Astrocyte (in vitro differentiated cells and primary cell): Measurements from ENCODE around the gene EXOC6B.

Source experiments
- CTCF ChIP-seq: IDR thresholded peaks from 2 replicates; pipeline ENCODE4 v1.5.1; 2011; ENCODE audit warnings: low read depth, mild to moderate bottlenecking, inconsistent platforms, low read length, moderate library complexity; ENCODE audit not compliant: insufficient read depth
- EZH2 ChIP-seq: IDR thresholded peaks from 2 replicates; pipeline ENCODE4 v1.6.1; 2012; ENCODE audit warnings: mild to moderate bottlenecking, low read length, inconsistent platforms; ENCODE audit not compliant: insufficient read depth

- TF ChIP-seq CTCF (no peak), EZH2 (no peak)
These were observed 663.3 kb downstream of the EXOC6B start for GRCh38 chr2:72162574-72162973.
